HG03039 (cell line): ENCODE measurements around the gene MYBPC2.

Experiments
- ATAC-seq: cut with Tn5 transposase; IDR thresholded peaks from one replicate; pipeline ENCODE4 v1.9.1; 2021; ENCODE audit warnings: mild to moderate bottlenecking, moderate library complexity; ENCODE audit not compliant: unreplicated experiment

Gene MYBPC2

DNA sequence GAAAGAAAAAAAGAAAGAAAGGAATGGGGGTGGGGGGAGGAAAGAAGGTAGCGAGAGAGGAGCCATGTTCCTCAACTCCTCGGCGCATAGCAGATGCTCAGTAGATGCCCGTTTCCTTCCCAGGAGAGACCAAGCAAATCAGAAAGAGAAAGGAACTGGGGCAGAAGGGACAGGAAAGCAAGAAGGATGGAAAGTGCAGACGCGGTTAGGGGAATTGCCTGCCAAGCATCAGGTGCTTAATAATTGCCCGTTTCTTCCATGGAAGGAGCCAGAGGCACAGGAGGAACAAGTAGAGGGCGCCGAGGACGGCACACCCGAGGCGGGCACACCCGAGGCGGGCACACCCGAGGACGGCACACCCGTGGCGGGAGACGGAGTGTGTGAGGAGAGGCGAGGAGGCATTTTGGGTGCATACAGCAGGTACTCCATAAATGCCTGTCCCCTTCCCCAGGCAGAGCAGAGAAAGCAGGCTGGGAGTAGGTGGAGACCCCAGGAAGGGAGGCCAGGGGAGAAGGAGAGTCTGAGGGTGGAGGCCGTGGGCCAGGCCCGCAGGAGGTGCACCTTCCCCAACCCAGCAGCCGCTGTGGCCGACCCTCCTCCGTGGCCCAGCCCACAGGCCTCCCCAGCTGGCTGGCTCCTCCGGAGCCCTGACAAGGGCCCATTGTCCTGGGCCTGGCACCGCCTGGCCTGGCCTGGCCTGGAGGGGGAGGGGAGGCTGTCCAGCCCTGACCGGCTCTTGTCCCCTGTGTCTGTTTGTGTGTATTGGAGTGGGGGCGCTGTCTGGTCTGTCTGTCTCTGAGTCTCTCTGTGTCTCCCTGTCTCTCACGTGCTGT is 63.7 kb downstream of the MYBPC2 start:
- ATAC-seq: no peak

DNA sequence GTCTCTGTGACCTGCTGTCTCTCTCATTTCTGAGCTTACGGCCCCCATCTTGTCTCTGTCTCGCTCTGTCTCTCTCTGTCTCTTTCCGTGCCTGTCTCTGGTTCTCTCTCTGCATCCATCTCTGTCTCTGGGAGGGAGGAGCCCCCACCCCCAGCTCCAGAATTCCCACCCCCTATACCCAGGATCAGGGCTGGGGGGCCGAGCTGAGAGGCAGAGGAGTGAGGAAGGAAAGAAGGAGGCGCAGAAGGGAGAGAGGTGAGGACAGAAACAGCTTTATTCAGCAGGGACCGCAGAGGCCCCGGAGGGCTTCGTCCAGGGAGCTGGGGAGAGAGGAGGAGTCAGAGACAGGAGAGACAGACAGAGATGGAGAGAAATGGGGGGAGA is 64.3 kb downstream of the MYBPC2 start:
- ATAC-seq: no peak

DNA sequence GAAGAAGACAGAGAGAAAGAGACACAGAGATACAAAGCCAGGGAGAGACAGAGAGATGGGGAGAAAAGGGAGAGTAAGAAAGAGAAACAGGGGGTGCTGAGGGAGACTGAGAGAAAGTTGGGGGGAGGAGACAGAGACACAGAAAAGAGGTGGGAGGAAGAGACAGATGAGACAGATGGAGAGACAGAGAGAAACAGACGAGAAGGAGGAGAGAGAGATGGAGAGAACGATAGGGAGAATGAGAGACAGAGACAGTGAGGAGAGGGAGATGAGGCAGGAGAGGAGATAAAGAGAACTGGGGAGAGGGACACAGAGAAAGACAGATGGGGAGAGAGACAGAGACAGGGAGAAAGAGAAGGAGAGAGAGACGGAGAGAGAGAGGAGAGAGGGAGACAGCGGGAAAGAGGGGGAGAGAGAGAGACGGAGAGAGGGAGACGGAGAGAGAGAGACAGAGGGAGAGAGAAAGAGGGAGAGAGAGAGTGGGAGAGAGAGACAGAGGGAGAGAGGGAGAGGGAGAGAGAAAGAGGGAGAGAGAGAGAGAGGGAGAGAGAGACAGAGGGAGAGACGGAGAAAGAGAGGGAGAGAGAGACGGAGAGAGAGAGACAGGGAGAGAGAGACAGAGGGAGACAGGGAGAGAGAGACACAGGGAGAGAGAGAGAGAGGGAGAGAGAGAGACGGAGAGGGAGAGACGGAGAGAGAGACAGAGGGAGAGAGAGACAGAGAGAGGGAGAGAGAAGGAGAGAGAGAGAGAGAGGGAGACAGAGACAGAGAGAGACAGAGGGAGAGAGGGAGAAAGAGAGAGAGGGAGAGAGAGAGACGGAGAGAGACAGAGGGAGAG is 65.7 kb downstream of the MYBPC2 start:
- no peak for ATAC-seq

DNA sequence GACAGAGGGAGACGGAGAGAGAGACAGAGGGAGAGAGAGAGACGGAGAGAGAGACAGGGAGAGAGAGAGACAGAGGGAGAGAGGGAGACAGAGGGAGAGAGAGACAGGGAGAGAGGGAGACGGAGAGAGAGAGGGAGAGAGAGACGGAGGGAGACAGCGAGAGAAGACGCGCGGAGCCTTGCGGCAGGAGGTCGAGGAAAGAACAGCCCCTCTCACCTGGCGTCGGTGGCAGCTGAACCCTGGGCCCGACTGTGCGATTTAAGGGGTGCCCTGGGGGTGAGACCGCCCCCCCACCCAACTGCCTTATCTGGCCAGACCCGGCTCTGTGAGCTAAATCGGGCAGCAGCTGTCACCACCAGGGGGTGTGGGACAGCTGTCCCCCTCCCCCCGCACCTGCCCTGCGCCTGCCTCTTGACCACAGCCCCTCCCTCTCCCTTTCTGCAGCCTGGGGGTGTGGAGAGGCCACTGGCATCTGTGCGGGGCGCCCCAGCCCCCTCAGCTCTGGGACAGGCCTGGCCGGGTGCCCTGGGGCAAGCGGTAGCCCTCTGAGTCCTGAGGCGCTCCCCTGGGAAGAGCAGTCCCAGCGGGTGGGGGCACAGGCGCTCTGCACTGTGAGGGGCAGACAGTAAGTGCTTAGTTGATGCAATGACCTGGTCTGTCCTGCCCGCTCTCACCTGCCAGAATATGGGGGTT is 67.5 kb downstream of the MYBPC2 start:
- no peak for ATAC-seq

DNA sequence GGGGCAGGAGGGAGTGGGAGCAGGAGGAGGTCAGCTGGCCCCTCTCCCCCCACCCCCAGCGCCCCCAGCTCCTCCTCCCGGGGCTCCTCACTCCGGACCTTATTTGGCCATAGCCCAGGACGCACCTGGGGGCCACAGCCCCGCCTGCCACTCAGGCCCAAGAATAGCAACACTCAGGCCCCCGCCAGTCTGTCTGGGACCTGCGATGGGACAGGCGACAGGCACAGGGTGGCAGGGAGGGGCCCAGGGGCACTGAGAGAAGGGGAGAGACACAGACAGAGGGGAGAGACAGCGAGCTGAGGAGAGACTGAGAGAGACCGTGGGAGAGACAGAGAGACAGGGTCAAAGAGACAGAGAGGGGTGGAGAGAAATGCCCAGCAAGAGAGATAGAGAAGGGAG is 68.1 kb downstream of the MYBPC2 start:
- no peak for ATAC-seq

DNA sequence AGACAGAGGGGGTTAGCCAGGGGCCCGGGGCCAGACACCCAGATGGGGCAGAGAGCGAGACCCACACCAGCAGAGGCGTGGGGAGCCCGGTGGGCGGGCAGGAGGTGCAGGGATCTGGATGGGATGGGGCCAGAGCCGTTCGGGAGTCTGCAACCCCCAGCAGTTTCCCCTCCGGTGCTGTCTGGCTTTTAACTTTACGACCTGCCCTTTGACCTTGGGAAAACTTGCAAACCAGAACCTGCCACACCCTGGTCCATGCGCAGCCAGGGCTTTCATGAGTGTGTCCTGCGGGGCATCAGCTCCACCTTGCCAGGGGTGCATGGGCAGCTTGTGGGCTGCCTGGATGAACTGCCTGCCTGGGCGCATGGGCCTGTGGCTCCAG is 68.5 kb downstream of the MYBPC2 start:
- ATAC-seq: no peak

DNA sequence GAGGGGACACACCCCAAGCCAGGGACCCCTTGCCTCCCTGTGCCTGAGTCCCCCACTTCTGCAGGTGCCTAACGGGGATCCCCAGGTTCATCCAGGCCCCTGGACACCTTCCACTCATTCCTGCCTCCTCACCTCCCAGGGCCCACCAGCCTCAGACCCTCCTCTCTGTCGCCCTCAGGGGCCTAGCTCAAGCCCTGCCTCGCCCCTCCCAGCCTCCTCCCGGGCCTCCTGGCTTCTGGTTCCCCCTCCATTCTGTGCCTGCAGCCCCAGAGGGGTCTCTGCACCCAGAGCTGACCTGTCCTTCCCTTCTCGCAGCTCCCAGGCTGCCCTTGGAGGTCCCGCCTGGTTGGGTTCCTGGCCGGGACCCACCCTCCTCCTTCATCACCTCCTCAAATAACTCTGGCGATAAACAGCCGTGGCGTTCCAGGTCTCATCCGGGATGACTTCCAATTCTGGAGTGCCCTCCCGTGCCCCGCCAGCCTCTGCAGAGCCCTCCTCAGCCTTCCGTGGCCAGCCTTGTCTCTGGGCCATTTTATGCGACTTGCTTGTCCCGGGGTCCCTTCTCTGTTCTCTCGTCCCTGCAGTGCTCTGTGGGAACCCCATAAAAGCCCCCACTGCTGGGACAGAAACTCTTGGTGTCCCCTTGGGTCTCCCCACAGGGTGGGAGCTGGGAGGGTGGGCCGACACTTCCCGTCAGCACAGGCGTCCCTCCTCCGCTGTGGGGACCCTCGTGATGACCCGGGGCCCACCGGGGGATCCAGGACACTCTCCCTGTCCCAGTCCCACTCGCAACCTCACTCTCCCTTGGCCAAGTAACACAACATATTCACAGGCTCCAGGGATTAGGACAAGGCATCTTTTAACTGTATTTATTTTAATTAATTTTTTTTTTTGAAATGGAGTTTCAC is 69.1 kb downstream of the MYBPC2 start:
- ATAC-seq: no peak

DNA sequence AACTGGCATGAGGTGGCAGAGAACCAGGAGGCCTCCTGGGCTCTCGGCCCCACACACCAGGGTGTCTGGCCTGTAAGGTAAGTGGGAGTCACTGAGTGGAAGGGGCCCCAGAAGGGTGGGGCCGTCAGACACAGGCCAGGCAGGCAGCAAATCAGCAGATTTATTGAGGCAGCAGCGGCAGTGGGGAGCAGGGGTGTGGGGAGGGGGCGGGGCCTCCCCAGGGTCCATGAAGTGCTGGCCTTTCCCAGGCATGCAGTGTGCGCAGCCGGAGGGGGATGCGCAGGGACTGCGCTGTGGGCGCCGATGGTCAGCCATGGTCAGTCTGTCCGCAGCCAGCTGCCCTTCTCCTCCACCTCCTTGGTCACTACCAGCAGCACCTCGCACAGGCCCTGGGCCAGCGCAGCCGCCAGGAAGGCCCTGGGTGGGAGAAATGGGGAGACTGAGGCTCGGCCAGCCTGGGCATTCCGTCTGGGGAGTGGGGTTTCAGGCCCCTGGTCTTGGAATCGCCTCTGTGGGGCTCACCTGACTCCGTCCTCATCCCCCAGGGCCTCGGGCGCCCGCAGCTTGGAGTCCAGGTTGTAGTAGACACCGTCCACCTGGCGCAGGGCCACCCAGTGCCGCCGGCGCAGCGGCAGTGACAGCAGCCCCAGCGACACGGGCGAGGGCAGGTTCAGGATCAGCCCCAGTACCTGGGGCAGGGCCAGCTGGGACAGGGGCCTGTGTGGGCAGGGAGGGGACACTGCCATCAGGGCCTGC is 73.3 kb downstream of the MYBPC2 start:
- ATAC-seq: no peak

DNA sequence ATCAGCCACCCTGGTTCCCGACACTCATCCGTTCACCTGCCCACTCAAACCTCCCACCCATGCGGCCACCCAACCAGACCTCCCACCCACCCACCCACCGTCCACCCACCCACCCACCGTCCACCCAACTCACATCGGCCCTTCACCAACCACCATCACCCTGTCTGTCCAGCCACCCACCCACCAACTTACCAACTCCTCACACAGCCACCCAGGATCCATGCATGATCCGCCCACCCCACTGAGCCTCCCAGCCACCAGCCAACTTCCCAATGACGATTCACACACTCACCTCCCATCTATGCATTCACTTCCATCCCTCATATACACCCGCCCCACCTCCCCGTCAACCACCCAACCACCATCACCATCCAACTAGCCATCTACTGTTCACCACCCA is 74.0 kb downstream of the MYBPC2 start:
- ATAC-seq: no peak

DNA sequence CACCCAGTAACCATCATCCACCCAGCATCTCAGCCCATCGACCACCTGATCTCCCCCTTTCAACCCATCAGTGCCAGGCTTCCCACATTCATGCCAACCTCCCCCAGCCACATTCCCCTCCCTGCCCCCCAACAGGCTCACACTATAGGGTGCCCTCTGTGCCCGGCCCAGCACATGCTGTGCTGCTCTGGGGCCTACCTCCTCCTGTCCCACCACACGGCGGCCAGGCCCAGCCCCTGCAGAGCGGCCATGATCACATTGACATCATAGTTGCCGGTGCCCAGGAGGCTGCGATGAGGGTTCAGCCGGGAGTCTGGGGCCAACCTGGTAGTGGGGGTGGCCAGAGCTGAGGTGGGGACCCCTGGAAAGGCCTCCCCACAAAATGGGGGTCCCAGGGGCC is 74.7 kb downstream of the MYBPC2 start:
- ATAC-seq: no peak

DNA sequence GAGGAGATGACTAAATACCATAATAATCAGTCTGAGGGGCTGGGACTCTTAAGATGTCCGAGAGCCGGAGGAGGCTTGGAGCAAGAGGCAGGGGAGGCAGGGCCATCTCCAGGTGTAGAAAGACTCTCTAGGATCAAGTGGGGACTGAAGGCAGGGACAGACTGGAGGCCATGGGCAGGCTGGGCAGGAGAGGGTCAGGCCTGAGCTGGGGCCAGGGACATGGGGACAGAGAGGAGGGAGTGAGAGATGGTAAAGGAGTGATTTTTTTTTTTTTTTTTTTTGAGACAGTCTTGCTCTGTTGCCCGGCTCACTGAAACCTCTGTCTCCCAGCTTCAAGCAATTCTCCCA is 76.1 kb downstream of the MYBPC2 start:
- ATAC-seq: no peak

DNA sequence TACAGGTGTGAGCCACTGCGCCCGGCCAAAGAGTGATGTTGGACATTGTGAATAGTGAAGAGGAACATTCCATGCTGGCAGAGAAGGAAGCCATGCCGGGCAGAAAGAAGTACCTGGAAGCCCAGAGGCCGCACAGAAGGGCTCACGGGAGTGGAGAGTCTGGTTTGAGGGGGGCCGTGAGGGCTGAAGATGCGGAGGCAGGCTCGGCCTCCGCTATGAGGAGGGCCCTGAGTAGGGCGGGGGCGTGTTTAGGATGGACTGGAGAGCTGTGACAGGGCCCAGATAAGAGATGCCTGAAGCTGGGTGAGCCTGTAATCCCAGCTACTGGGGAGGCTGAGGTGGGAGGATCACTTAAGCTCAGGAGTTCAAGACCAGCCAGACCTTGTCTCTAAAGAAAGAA is 76.7 kb downstream of the MYBPC2 start:
- ATAC-seq: no peak

DNA sequence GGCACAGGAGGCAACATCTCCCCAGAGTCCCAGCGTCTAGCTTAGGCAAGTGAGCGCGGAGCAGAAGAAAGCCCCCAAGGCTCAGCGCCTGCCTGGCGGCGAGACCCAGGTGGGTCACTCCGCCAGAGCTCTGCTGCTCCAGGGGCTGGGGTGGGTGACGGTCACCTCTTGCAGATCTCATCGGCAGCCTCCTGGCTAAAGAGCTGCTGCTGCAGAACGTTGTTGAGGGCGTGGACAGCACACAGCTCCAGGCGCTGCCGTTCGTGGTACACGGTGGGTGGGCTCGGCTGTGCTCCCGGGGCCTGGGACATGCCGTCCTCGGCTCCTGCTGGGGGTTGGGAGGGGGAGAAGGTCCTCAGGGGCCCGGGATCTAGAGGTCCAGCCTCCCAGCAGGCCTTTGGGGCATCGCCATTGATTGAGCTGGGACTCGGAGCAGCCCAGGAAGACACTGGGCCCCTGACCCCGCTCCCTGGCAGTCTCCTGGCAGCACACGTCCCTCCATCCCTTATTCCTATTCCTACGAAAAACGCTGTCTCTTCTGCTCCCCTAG is 77.5 kb downstream of the MYBPC2 start:
- ATAC-seq: no peak

DNA sequence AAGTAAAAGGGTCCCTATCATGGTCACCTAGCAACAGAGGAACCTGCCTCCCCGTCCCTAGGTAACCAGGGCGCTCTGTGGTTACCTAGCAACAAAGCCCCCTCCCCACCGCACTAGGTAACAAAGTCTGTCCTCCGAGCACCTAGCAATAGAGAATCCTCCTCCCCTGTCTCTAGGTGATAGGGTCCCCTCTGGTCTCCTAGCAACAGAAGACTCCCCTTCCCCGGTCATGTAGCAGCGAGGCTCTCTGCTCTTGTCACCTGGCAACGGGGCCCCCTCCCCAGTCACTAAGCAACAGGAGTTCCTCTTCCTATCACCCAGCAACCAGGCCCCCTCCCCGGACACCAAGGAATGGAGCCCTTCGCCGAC is 78.0 kb downstream of the MYBPC2 start:
- ATAC-seq: no peak

DNA sequence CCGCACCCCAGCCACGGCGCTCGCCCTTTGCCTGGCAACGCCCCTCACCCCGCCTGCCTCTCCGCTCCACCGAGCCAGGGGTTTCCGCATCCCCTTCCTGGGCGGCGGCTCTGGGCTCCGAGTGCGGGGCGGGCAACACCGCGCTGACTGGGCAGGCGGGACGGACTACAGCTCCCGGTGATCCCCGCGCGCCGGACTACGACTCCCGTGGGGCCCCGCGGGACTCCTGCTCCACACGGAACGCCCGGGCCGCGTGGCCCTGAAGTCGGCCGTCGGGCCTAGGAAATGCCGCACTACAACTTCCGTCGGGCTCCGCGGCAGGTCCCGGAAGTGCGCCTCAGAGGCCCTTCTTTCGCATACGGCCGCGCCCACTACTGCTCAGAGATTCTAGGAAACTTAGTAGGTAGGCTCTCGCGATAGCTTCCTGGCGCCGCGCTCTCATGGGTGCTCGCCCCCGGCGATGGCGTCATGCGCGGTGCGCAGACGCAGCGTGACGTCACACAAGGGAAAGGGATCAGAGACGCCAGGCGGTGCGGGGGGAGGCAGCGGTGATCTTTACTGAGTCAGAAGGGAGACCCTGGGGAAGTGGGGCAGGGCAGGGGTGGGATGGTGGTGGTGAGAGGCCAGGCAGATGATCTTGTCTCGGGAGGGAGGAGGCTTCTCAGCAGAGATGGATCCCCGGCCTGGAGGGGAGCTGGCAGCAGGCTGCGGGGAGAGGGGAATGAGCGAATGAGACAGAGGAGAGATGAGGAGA is 78.6 kb downstream of the MYBPC2 start, which contains the start of gene JOSD2:
JOSD2 (minus strand) TSS at position 123 of the 754 bp plus-strand sequence. CDS start 760 bp downstream, outside the sequence.
- peak; percentile 78 for ATAC-seq

DNA sequence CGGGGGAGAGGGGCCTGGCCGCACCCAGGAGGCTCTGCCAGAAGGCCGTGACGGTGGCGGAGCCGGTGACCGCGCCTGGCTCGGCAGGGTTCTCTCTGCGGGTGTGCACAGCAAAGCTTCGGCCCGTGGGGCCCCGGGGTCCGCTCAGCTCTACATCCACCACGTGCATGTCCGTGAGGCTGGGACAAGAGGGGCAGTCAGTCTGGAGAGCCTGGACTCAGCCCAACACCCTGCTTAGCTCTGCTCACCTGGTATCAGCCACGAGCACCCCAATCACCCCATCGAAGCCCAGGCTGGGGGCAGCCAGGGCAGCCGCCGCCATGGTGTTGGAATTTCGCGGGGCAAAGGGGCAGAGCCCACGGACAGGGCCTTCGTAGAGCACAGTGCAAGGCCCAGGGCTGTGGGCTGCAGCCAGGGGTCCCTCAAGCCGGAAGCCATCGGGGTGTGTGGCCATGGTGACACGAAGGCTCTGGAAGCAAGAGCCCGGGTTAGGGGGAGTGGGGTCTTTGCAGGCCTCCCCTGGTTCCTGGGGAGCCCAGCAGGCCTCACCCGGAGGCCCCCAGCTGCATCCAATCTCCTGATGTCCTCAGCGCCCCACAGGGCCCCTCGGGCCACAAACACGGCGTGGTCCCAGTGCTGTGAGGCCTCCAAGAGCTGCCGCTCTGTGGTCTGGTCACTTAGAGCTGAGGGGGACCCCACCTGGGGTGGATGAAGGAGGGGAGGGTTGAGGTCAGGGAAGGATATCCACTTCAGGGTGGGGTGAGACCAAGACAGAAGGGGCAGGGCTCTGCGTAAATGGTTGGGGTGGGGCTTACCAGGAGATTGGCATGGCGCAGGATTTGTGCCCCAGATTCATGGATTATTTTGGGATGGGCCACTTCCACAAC is 79.7 kb downstream of the MYBPC2 start:
- ATAC-seq: no peak

DNA sequence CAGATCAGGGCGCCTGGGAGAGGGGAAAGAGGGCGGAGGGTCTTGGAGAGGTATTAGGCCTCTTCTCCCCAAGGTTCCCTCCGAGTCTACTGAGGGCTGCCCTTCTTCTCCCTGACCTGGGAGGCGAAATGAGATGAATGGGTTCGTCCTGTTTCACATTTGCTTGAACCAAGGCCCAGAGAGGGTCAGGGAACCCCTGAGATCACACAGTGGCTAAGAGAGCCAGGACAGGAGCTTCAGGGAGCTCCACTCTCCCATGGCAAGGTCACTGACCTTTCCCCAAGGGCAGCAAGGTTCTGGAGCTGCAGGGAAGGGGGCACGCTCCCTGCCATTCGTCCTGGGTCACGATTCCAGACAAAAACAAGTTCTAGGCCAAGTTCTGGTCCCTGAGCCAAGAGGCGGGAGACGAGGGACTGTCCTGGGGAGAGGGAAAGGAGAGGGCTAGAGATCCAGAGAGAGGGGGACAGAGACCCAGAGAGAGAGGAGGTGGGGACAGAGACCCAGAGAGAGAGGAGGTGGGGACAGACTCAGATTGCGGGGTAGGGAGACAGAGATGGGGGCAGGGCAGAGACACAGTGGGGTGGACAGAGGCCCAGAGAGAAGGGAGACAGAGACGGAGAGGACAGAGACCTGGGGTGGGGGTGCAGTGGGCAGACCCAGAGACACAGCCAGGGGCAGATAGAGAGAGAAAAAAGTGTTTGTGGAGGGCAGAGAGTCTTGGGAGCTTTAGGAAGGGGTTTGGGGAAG is 80.5 kb downstream of the MYBPC2 start:
- no peak for ATAC-seq
